ENCODE results near the gene ZSCAN10.

ZSCAN10 gene

GRCh38 chr16:3112058-3112880 is 13.2 kb upstream of the ZSCAN10 start, which contains the start of gene ZNF205:
Gene ZNF205, plus strand, starts transcription at chr16:3112586. Its CDS starts 845 bp downstream, at chr16:3113431.
- no peak for TF ChIP-seq CTCF (conservative IDR thresholded peaks at IDR 0.05; ENCODE audit: control insufficient read depth, insufficient read depth, low read depth, low read length)
- DNase-seq (ENCODE audit: low read depth) = peak; percentile 73
- H3K4me3 ChIP-seq (ENCODE audit: control insufficient read depth, low read depth, low read length) = peak within 1 kb of the TSS; percentile 93

GRCh38 chr16:3106205-3106928 is 7.3 kb upstream of the ZSCAN10 start:
- TF ChIP-seq CTCF (conservative IDR thresholded peaks at IDR 0.05; ENCODE audit: control insufficient read depth, insufficient read depth, low read depth, low read length) = no peak
- DNase-seq (ENCODE audit: low read depth) = peak; percentile 83
- H3K4me3 ChIP-seq (ENCODE audit: control insufficient read depth, low read depth, low read length) = peak overlapping the region; percentile 64

GRCh38 chr16:3101841-3102470 is 2.9 kb upstream of the ZSCAN10 start:
- no peak for DNase-seq (ENCODE audit: low read depth)
- TF ChIP-seq CTCF (conservative IDR thresholded peaks at IDR 0.05; ENCODE audit: control insufficient read depth, insufficient read depth, low read depth, low read length) = no peak
- no peak overlapping the region for H3K4me3 ChIP-seq (ENCODE audit: control insufficient read depth, low read depth, low read length)

- H3K4me3 ChIP-seq (ENCODE audit: control insufficient read depth, low read depth, low read length) = no peak overlapping the region
- peak; percentile 39 for DNase-seq (ENCODE audit: low read depth)
- TF ChIP-seq CTCF (conservative IDR thresholded peaks at IDR 0.05; ENCODE audit: control insufficient read depth, insufficient read depth, low read depth, low read length) = peak; percentile 67
Observed at GRCh38 chr16:3101018-3101840, 2.1 kb upstream of the ZSCAN10 start.

- H3K4me3 ChIP-seq (ENCODE audit: control insufficient read depth, low read depth, low read length) = peak overlapping the region; percentile 15
Observed at GRCh38 chr16:3099732-3100499, 822 bp upstream of the ZSCAN10 start.

More at GRCh38 chr16:3099732-3100499, 822 bp upstream of the ZSCAN10 start:
- no peak for TF ChIP-seq CTCF (conservative IDR thresholded peaks at IDR 0.05; ENCODE audit: control insufficient read depth, insufficient read depth, low read depth, low read length)
- DNase-seq (ENCODE audit: low read depth) = peak; percentile 81
